ENCODE results near the gene TRPM4.

DNA sequence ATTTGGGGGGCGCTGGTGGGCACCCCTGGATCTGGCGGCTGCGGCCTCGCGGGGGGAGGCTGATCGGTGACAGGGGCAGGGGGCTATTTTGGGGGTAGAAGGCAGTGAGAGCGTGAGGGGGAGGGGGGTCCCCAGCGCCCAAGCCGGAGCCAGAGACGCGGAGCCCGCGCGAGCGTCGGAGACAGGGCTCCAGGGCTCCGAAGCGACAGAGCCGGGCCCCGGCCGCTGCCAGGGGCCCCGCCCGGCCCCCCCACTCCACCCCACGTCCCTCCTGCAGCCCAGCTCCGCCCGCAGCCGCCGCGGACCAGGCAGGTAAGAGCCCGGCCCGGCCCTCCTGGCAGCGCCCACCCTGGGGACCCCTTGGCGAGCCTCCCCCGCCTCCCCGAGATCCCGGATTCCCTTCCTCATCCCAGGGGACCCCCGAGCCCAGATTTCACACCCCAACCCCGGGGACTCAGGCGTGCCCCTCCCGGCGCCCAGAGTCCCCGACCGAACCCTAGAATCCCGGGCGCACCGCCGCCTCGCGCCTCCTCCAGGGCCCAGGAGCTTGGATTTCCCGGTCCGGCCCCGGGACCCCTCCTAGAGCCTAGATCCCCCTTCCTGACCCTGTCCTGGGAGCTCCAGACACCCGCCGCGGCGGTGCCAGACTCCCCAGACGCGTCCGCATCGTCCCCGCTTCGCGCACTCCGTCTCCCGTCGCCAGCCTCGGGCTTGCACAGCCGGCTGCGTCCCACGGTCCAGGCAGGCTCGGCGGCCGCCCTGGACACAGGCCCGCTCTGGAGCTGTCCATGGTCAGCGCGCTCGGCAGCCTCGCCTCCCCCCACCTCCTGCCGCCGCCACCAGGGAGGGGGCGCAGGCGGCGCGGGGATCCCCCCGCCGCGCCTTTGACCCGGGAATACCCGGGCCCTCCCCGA lies 37.9 kb upstream of the TRPM4 start, which contains the start of gene PPFIA3:
- TF ChIP-seq CTCF (IDR thresholded peaks at IDR 0.05; ENCODE audit: borderline replicate concordance, extremely low read depth, low read length, poor library complexity, severe bottlenecking) (no peak), EZH2 (IDR thresholded peaks at IDR 0.05; ENCODE audit: borderline replicate concordance, low read depth, low read length, severe bottlenecking) (no peak)

All from DND-41 (cell line).